ENCODE measurements around the gene SPEM2. TPM values are rescaled to one million over a fixed set of nuclear protein-coding genes. Genes with fewer than 3 reads are reported as not detected.

The SPEM2 gene
- total and polyA plus RNA-seq, 2 of the 8 experiments (the other 6 are each of a cell fraction or from before 2014, with no cell fraction given), result 0.03 TPM; not detected in 1

GRCh38 chr17:7444682-7445618 lies 19.5 kb downstream of the SPEM2 start, which contains the start of gene CHRNB1:
TSS of gene CHRNB1 (plus strand) at chr17:7445061. CDS start at chr17:7445128, 67 bp downstream.
- peak within 1 kb of the TSS; percentile 96 for H4K5ac ChIP-seq (ENCODE audit: insufficient read length, low read depth, low read length)
- peak within 1 kb of the TSS; percentile 71 to 77 for H3K4me2 ChIP-seq (ENCODE audit: insufficient read depth in 1 of 2, low read depth in 2 of 2, low read length in 2 of 2)
- peaks cover 0 to 8% (median 6%) of the 10 kb centered on the region in 4 experiments; a peak in 6 of 7 replicates for H3K27me3 ChIP-seq (replicated peaks in 1 of 4; ENCODE audit: control insufficient read depth in 3 of 4, extremely low read depth in 1 of 4, insufficient read depth in 3 of 4, low read length in 3 of 4)
- peaks cover 12% of the 10 kb centered on the region; the same call in 1 of the 2 replicates for H3K23me2 ChIP-seq (ENCODE audit: low read depth, low read length)
- H3K9ac ChIP-seq (replicated peaks in 1 of 4; ENCODE audit: extremely low read depth in 1 of 4, low read depth in 3 of 4, low read length in 3 of 4), result peak within 1 kb of the TSS in 3 of 4 experiments; percentile 9 to 72 (median 34); a peak in 4 of 7 replicates
- H2BK5ac ChIP-seq (ENCODE audit: low read depth, low read length), result peak within 1 kb of the TSS; percentile 90; the same call in 1 of the 2 replicates
- peak within 1 kb of the TSS; percentile 97 for H4K91ac ChIP-seq (replicated peaks; ENCODE audit: insufficient read length, low read length)
- H2BK12ac ChIP-seq (ENCODE audit: low read depth, low read length), result peak within 1 kb of the TSS; percentile 84
- H3K27ac ChIP-seq (ENCODE audit: low read depth, low read length), result peak within 1 kb of the TSS; percentile 47; the same call in 1 of the 2 replicates
- CTCF ChIA-PET (ENCODE audit: partially characterized antibody), result interaction anchor here (0.8 to 5.4 kb wide), 17 partner anchors 8 to 268 kb away, joined by 3 to 26 read pairs (median 3); partner anchors contain the start of genes MPDU1, TMEM102, TMEM95 and TNFSF13
- no peaks in the 10 kb centered on the region for H3K36me3 ChIP-seq (ENCODE audit: control insufficient read depth in 2 of 4, insufficient read depth in 4 of 4, low read length in 3 of 4)
- no peak within 1 kb of the TSS for H3K23ac ChIP-seq (ENCODE audit: insufficient read length)
- H3K4me1 ChIP-seq (replicated peaks in 1 of 4; ENCODE audit: control insufficient read depth in 3 of 4, insufficient read depth in 4 of 4, low read length in 3 of 4), result peaks cover 3 to 17% (median 13%) of the 10 kb centered on the region in 4 experiments
- H2AFZ ChIP-seq (ENCODE audit: low read length), result no peak within 1 kb of the TSS; the same call in 1 of the 2 replicates
- peak within 1 kb of the TSS; percentile 64 for H3K56ac ChIP-seq (replicated peaks; ENCODE audit: insufficient read length, low read depth, low read length)
- H3K4me3 ChIP-seq (ENCODE audit: extremely low read depth in 1 of 4, insufficient read depth in 2 of 4, low read depth in 3 of 4, low read length in 4 of 4), result peak within 1 kb of the TSS; percentile 39 to 73 (median 66)
- H3K18ac ChIP-seq (ENCODE audit: extremely low read depth, low read length), result peak within 1 kb of the TSS; percentile 99
- no peak for FAIRE-seq
- H3K79me1 ChIP-seq (ENCODE audit: low read depth, low read length), result no peaks in the 10 kb centered on the region
- H4K20me1 ChIP-seq (replicated peaks in 1 of 2; ENCODE audit: control insufficient read depth in 1 of 2, insufficient read depth in 2 of 2, low read length in 2 of 2), result no peaks in the 10 kb centered on the region
- DNase-seq (ENCODE audit: low read depth in 1 of 2, low spot score in 2 of 2), result peak in 1 of 2 experiments; percentile 94
- H2BK120ac ChIP-seq (replicated peaks; ENCODE audit: low read depth, low read length), result no peak within 1 kb of the TSS
- peak within 1 kb of the TSS; percentile 48; the same call in 1 of the 2 replicates for H2BK20ac ChIP-seq (ENCODE audit: low read length)
- 2% methylated on average over 46 of the region's 51 CpGs; no CpG with 5 or more reads in 1 of the 2 experiments for WGBS, 2 experiments (ENCODE audit: extremely low coverage in 1 of 2, insufficient coverage in 1 of 2, insufficient read length in 1 of 2, insufficient replicate concordance in 2 of 2, low coverage in 1 of 2, low lambda C conversion rate in 2 of 2, missing lambda C conversion rate in 1 of 2)
- no peak within 1 kb of the TSS for H3K4ac ChIP-seq (replicated peaks; ENCODE audit: insufficient read length, low read depth, low read length)
- H4K8ac ChIP-seq (ENCODE audit: extremely low read depth, insufficient read depth, low read length), result no peak within 1 kb of the TSS
- H2AK5ac ChIP-seq (ENCODE audit: low read depth, low read length), result no peak within 1 kb of the TSS
- H2BK15ac ChIP-seq (ENCODE audit: low read length), result 0 out of 2 replicates have a peak within 1 kb of the TSS, but pooled peaks have one; percentile 72
- no peaks in the 10 kb centered on the region for H3K9me3 ChIP-seq (ENCODE audit: insufficient read depth in 2 of 2, low read depth in 1 of 2, low read length in 1 of 2)
- H3K79me2 ChIP-seq (ENCODE audit: control insufficient read depth in 1 of 2, insufficient read depth in 2 of 2, low read length in 2 of 2), result no peaks in the 10 kb centered on the region
- POLR2A ChIA-PET (ENCODE audit: partially characterized antibody), result interaction anchor here (0.7 to 15.5 kb wide), 15 partner anchors 9 to 225 kb away, joined by 3 to 339 read pairs (median 4); partner anchors contain the start of genes NEURL4, POLR2A, SLC35G6 and TMEM102
- no peak within 1 kb of the TSS for H3K14ac ChIP-seq (ENCODE audit: insufficient read length)
- TF ChIP-seq POU5F1 (IDR thresholded peaks at IDR 0.05; ENCODE audit: low read depth, low read length) (no peak), CHD1 (IDR thresholded peaks at IDR 0.05; ENCODE audit: low read depth, low read length) (no peak), BRCA1 (IDR thresholded peaks at IDR 0.05; ENCODE audit: low read depth, low read length) (no peak), TEAD4 (IDR thresholded peaks at IDR 0.05; ENCODE audit: low read depth, low read length) (no peak), KDM5A (IDR thresholded peaks at IDR 0.05; ENCODE audit: low read length) (no peak), JUN (IDR thresholded peaks at IDR 0.05; ENCODE audit: low read depth, low read length) (no peak)

All from H1 (cell line).